OCI-M2 (cell line): Measurements from ENCODE around the gene STARD7.
"Not testable (repeated sequence)": the region's sequence is repeated elsewhere in the genome, so short reads cannot be mapped to it uniquely, and the experiment has no call there.

Source experiments
- DNase-seq: peaks from one replicate; lab custom pipeline; 2025; ENCODE audit not compliant: unreplicated experiment; lab: John Stamatoyannopoulos, UW

The STARD7 gene

DNA sequence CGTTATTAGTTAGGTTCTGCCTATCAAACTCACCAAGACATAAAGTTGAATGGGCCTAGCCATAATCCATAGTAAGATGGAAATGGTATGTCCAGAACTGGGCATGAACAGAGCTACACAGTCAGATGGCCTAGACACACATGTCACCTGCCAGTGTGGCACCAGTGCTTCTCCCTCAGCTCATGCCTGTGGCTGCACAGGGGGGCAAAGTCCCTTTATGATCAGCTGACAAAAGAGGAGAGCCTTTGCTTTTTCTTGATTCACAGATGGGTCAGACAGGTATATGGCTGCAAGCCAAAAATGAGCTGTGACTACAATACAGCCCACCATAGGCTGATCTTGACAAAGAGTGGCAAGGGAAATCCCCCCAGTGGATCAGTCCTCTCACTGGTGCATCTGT, 28.3 kb upstream of the STARD7 start:
- DNase-seq: no peak

DNA sequence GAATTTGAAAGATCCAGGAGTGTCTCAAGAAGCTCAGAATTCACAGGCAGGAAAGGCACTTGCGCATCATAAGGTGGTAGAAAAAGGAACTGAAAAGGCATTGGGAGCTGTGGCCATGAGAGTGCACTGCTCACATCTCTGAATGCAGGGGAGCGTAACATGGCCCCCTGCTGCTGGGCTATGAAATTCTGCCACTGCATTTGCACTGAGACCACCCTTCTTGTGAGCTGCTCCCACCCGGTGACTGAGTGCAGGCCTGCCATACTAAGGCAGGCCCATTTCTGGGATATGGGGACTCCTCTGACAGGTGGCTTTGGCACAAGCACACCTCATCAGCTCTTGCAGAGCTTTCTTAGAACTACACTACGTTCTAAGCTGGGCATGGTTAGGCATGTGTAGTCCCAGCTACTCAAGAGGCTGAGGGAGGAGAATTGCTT, 25.3 kb upstream of the STARD7 start:
- DNase-seq: no peak

- no peak for DNase-seq
These were observed 24.8 kb upstream of the STARD7 start for GRCh38 chr2:96233436-96233835.

DNA sequence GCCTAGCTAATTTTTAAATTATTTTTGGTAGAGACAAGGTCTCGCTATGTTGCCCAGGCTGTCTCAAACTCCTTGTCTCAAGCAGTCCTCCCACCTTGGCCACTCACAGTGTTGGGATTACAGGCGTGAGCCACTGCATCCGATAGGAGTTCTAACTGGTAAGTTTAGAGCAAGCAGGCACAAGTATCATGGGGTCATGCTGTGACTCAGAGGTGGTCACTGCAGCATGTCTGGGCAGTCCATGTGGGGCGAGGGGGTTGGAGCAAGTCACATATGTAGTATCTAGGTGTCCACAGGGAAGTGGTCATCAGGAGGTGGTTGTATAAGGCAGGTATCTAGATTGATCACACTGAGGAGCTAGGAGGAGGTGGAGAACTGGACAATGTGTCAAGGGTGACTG, 22.7 kb upstream of the STARD7 start:
- DNase-seq: no peak

- no peak for DNase-seq
These were observed 16.4 kb upstream of the STARD7 start for GRCh38 chr2:96225016-96225533.

- DNase-seq: not testable (repeated sequence)
These were observed 12.5 kb upstream of the STARD7 start for GRCh38 chr2:96221106-96221505.

DNA sequence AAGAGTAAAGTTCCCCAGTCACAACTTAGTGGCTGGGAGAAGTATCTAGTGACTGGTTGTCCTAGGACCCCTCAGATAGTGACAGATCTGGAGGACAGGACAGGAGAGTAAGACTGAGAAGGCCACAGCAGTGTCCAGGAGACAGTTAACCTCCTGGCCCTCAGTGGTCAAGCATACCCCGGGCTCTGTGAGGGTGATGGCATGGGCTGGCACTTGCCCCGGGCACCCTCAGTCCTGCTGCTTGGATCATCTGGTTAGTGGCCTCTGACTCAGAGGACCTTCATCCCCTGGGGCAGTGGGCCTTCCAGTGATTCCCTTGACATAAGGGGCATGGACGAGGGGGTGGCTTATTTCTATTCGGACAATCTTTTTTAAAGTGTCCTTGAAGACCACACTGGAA, 11.3 kb upstream of the STARD7 start:
- not testable (repeated sequence) for DNase-seq

DNA sequence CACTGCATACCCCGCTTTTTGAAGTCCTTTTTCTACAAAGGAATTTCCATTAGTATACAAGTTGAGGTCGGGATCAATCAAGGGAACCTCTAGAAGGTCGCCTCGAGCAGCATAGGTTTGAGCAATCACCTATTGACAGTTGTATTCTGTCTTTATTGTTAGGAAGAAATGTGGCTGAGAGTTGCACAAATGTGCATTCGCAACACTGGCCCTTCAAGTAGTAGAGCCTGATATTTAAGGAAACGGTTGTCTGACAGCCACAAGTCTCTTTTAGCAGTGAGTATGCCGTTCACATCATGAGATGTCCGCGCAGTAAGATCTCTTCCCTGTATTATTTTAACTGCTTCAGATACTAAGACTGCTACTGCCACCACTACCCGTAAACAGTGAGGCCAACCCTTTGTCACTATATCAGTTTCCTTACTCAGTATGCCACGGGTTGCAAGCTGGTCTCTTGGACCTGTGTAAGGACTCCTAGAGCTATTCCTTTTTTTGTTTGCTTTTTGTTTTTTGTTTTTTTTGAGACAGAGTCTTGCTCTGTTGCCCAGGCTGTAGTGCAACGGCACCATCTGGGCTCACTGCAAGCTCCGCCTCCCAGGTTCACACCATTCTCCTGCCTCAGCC, 10.0 kb upstream of the STARD7 start:
- DNase-seq: no peak

GRCh38 chr2:96214554-96214953, 5.9 kb upstream of the STARD7 start:
- DNase-seq: no peak

GRCh38 chr2:96213379-96213778, 4.8 kb upstream of the STARD7 start:
- no peak for DNase-seq

DNA sequence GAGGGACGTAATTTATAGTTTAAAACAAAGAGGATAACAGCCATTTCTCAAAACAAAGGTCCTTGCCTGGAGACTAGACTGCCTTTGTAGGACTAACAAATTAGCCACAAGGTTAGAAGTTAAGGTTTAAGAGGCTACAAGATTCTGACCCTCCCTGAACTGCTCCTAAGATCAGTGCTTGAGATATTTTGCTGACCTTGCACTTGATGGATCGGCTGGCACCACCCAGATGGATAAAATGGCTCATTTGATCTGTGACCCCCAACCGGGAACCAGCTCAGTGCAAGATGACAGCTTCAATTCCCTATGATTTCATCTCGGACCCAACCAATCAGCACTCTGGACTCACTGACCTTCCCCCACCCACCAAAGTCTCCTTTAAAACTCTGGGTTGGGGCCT, 3.7 kb upstream of the STARD7 start:
- no peak for DNase-seq

GRCh38 chr2:96209729-96210085, 1.1 kb upstream of the STARD7 start:
- no peak for DNase-seq

DNA sequence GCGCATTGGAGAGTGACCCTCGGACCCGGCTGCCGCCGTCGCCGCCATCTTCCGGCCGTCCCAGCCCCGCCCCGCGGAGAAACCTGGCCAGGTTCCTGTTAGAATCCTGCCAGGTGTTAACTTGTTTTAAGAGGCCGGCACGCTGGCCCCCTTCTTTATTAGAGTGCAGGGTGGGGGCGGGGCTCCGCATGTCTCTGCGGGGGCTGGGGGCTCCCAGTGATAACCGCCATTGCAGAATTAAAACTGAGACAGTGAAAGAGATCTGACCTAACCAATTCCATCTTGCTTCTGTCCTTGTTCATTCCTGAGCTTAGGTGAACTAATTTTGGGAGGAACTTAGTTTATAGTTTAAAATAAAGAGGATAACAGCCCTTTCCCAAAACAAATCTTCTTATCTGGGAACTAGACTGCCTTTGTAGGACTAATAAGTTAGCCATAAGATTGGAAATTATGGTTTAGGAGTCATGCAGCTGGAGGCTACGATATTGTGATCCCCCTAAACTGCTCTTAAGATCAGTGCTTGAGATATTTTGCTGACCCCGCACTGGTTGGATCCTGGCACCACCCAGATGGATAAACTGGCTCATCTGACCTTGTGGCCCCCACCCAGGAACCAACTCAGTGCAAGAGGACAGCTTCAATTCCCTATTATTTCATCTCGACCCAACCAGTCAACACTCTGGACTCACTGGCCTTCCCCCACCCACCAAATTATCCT, 543 bp upstream of the STARD7 start:
- no peak for DNase-seq

GRCh38 chr2:96207774-96208142, 869 bp downstream of the STARD7 start:
- no peak for DNase-seq

GRCh38 chr2:96207073-96207773, 1.4 kb downstream of the STARD7 start:
- no peak for DNase-seq

DNA sequence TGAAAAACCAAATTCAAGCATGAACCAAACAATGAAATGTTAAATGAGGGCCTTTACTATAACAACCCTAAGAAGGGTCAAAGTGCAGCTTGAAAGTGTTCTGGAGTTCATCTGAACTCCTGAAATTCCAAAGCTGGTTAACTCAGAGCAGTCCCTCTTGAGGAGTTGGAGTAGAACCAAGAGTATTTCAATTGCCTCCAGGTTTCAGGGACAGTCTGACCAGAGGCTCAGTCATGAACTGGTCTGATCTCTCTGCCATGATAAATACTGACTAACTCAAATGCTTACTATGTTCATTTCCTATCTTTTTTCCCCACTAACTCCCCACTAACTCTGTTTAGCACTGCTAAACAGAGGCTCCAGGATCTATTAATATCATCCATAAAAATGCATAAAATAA, 2.7 kb downstream of the STARD7 start:
- DNase-seq: no peak

DNA sequence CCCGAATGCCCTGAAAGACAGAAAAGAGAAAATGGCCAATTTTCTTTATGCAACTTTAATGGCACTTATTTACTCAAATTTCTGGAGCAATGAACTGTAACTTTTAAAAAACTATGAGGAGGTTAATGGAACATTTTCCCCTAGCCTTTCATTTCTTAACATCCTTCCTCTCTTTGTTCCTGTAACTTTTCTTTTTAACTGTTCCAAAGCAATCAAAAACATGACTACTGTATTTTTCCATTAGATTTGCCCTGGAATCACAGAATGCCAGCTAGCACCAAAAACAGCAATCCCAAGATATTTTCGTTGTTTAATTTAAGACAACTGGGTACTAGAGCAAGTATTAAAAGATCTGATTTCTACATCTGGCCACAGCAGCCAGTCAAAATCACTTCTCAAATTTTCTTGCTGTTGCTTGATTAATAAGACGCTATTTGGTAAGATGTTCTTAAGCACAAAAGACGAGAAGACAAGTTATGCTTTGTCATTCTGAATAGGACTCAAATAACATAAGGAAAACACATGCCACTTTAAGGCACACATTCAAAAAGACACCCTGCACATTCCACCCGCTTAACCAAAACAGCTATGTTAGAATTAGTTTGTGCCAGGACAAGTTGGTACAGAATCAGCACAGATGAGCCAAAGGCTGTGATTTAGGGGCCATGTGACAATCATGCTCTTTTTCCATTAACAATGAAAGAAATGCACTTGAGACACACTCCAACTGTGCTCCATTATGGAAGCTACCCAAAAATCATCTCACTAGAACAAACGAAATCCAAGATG, 3.6 kb downstream of the STARD7 start:
- no peak for DNase-seq

- DNase-seq: no peak
These were observed 5.2 kb downstream of the STARD7 start for GRCh38 chr2:96203130-96204028.

- DNase-seq: no peak
These were observed 6.3 kb downstream of the STARD7 start for GRCh38 chr2:96202152-96202854.

- no peak for DNase-seq
These were observed 7.3 kb downstream of the STARD7 start for GRCh38 chr2:96201338-96201737.
